ENCODE data around the gene AMPH.
"Not testable (repeated sequence)": the region's sequence is repeated elsewhere in the genome, so short reads cannot be mapped to it uniquely, and the experiment has no call there.

The AMPH gene

DNA sequence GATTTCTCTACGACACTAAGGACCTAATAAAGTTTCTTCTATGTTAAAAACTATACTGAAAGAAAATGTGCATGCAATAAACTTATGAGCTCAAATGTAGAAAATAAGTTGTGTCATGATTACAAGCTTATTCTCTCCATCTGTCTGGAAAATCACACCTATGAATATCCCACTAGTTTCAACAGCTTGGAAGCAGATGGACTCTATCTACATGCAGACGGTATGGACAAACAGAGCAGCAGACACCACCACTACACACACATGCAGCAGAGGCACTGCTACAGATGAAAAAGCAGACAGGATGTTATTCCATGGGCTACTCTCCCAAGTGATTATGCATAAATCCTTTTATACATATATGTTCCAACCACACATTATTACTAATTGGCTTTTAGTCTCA lies 234.3 kb downstream of the AMPH start:
- no peak for DNase-seq (ENCODE audit: low read depth)

DNA sequence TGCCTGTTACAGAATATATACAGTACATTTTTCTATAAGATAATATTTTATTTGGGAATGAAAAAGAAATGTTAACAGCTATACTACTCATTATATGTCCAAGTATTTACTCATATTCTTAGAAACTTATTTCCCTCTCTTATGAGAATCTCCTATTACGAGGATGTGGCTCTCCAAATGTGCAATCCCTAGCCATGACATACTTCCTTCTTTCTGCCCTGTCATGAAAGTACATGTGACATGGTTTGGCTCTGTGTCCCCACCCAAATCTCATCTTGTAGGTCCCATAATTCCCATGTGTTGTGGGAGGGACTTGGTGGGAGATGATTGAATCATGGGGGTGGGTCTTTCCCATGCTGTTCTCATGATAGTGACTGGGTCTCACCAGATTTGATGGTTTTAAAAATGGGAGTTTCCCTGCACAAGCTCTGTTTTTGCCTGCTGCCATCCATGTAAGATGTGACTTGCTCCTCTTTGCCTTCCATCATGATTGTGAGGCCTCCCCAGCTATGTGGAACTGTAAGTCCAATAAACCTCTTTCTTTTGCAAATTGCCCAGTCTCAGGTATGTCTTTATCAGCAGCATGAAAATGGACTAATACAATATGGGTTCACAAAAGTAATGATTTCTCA lies 235.1 kb downstream of the AMPH start:
- DNase-seq (ENCODE audit: low read depth) = not testable (repeated sequence)

DNA sequence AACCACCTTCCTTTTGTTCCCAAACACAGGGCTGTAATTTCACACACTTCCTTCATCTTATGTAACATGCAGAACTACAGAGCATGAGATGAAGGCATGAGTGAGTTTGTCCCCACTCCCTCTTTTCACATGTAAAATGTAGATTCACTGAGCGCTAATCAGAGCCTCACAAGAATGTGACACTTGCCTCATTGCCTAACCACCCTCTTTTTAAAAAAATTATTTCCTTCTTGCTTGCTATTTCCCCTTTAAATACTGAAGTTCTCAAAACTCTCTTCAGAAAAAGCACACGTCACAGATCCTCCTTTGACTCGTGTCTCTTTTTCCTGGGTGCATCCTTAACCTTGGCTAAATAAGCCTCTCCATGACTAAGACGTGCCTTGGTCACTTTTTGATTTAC lies 236.5 kb downstream of the AMPH start:
- no peak for DNase-seq (ENCODE audit: low read depth)

DNA sequence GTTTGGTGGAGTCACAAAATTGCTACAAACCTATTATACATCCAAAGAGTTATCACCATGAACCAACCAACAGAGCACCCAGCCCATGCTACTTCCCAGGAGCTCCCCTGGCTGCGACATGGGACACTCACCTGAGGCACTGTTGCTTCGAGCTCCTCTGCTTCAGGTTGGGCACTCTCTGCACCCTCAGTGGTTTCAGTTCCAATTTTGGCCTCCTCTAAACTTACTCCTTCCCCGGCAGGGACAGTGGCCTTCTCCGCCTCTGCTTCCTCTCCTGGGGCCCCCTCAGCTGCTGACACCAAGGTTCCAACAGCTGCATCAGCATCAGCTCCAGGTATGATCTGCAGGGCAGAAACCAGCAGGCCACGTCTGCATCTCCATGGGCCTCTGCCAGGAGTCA lies 237.3 kb downstream of the AMPH start:
- DNase-seq (ENCODE audit: low read depth) = no peak

DNA sequence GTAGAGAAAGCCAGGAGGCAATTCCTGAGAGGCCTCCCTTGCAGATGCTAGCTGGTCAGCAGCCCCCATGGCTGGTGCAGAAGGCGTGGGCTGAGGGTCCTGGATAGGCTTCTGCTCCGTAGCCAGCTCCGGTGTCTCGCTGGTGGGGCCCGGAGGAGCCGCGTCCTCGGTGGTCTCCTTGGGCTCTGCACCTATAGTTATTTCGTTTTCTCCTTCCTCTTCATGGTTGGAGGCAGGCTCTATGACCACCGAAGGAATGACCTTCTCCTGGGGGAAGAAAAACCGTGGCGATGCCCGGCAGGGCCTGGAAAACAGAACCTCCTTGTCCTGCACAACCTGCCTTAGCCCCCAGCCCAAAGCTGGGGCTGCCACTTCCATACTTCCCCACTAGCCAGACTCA lies 239.4 kb downstream of the AMPH start:
- no peak for DNase-seq (ENCODE audit: low read depth)

DNA sequence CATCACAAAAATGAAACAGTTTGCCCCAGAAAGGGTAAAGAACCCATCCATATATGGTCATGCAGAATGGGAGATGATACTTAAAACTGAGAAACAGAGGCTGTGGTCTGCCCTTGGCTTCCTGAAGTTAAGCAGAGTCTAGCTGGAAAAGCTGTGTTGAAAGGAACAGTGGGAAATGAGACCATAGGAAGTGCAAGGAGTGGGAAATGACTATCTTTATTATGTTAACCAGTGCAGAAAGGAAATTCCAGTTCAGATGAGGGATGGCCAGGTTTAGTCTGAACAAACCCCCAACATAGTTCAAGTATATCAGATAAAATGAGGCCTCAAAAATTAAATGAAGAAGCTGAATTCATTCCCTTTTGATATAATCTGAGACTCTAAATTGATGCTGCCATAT lies 245.5 kb downstream of the AMPH start:
- DNase-seq (ENCODE audit: low read depth) = no peak

DNA sequence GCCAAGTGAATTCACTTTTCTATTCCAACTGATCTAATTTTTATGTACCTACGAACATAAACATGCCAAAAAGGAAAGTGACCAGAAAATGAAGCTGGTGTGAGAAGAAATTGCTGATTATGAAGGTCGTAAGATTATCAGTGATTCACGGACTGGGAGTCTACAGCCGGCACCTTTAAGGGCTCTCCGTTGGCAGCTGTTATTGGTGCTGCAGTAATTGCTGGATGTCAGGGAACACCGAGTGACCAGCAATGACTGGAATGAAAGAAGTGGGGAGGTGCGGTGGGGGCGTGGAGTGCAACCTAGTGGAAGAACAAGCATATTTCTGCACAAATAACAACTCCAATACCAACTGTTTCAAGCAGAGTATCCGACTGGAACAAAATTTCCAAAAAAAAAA lies 247.9 kb downstream of the AMPH start:
- no peak for DNase-seq (ENCODE audit: low read depth)

DNA sequence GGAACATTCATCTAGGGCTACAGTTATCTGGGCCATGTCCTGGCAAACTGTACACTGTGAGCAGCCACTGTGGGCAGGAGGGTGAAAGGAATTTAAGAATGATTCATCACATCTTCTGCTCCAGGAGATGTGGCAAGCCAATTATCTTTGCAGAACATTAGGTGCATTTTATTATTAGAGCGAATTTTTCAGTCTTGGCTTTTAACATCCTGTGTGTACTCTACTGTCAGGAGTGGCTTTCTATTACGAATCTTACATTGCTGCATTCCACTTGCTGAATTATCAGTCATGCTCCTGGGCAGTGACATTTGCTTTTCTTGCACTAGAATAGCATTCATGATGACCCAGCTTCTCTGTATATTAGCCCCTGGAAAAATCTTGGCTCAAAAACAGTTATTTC lies 248.5 kb downstream of the AMPH start:
- DNase-seq (ENCODE audit: low read depth) = no peak

DNA sequence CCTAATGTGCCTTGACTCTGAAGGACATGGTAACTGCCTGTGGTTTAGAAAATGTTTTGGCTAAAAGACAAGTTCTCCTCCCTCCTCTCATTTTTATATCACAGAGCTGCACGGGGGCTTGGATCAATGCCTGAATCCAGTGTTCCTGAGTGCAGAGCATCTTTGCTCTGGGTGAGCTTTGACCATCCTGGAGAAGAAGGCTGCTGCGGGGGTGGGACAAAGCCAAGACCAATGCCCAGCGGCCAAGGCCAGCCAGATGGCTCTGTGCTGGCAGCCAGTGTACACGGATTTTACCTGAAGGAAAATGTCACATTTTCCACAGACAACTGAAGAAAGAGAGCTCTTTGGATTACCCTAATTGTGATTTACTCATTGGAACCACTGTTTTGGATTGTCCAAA lies 255.7 kb downstream of the AMPH start:
- no peak for DNase-seq (ENCODE audit: low read depth)

DNA sequence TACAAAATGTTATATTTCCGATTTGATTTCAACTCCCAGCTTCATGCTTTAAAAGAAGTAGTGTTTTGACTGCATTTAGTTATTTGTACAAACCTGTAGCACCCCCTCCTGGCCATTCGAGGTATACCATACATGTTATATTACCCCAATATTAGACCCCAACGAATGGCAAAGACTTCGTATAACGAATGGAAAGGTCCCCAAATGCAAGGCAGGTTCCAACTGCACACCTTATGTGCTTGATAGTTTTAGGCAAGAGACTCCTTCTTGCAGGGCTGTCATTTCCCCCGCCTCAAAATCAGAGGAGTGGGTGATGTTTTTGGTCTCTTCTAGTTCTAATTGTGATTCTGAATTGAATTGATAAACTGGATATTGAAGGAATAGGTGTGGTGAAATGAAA lies 256.7 kb downstream of the AMPH start:
- DNase-seq (ENCODE audit: low read depth) = no peak

DNA sequence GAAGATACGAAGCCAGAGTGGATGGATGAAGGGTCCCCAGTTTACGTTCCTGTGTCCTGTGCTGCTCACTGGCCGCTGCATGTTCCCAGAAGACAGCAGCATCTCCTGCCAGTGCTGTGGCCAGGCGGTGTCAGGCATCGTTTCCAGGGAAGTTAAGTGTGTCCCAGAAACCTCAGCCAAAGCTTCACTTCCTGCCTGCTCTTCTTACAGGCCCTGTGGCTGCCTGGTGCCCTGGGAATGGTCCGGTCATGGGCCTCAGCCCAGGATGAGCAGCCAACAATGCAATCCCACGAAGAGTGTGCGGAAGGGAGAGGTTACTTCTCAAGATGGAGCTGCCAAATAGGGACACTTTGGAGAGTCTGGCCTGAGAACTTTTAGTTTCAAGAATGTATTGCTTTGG lies 258.0 kb downstream of the AMPH start:
- DNase-seq (ENCODE audit: low read depth) = no peak

DNA sequence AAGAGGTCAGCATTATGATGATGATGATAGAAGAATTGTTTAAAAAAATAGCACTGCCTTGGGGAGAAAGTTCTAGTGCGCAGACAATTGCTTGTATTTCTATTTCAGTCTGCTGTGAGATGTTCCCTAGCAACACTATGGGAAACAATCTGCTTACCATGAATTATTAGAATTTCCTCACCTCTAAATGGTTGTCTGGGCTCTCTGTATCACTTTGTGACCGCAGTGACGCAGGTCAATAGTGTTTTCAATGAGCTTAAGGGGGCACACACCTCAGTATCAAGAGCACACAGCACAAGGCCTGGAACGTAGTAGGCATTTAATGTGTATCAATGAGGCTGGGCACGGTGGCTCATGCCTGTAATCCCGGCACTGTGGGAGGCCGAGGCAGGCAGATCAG lies 258.9 kb downstream of the AMPH start:
- no peak for DNase-seq (ENCODE audit: low read depth)

DNA sequence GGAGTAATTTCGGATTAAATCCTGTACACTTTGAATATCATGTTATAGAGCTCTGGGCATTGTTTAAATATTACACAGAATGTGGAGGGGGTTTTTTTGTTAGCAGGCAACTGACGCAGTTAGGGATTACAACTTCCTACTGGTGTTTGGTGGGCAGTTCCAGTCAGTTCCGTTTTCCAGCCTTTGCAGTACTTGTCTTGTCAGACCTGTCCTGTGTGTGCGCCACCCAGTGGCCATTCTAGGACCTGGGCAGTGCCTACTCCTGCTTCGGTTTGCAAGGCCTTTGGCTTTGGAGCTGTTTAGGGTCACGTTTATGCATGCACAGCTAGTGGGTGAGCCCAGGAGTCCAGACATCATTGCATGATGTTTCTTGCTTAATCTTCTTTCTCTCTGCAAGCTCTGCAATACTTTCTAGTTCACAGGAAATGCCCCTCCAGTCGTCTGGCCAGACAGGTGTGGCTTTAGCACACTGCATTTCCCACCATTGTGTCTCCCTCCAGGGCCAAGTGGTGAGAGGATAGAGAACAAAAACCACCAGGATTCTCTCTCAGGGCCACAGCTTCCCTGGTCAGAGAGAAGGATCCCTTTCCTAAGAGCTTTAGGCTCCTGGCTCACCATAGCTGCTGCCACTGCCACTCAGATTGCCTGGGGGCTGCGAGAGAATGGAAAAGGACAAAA lies 261.2 kb downstream of the AMPH start:
- DNase-seq (ENCODE audit: low read depth) = peak; percentile 77

DNA sequence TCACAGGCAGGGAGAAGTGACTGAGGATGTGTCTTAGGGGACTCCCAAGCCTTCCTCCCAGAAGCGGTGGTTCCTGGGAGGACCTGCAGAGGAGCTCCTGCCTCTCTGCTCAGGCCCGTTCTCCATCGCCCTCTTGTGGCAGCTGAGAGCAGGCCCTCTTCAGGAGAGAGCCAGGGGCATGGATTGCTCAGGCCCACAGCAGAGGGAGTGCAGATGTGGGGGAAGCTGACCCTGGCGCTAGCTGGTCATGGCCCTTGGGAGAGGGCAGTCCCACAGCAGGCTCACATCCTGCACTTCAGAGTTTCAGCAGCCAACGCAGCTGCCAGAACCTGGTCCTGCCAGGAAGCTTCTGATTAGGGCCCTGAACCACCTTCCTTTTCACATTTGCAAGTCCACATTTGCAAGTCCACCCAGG lies 263.0 kb downstream of the AMPH start:
- DNase-seq (ENCODE audit: low read depth) = peak; percentile 73

DNA sequence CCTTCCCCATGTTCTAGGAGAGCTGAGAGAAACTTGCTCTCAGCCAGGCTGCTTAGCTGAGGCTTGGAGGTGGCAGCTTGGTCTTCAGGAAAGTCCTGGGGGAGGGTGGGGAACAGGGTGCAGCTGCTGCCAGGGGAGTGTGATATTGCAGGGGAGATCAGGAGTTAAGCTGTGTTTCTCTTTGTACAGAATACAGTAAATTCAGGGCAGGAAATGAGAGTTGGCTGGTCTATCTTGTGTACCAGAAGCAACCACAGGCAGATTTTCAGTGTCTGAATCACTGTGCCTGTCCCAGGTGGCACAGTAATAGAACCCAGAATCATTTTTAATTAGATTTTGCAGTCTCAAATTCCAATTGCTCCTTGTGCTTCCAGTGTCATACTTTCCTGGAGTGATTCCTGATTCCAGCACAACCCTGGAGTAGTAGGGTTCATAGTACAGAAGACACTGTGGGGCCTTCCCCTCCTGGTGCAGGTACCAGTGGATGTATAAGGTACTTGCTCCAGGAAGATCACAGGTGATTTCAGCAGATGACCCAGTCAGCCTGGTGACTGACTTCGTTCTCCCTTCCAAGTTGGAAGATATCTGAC lies 263.8 kb downstream of the AMPH start:
- DNase-seq (ENCODE audit: low read depth) = no peak

DNA sequence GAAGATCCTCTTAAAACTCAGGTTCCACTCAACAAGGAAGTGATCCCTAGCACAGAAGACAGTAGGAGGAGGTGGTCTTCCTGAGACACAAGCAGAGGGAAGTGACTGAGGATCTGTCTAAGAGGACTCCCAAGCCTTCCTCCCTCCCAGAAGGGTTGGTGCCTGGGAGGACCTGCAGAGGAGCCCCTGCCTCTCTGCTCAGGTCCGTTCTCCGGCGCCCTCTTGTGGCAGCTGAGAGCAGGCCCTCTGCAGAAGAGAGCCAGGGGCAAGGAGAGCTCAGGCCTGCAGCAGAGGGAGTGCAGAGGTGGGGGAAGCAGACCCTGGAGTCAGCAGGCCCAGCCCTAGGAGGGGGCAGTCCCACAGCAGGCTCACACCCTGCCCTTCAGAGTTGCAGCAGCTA lies 267.8 kb downstream of the AMPH start:
- DNase-seq (ENCODE audit: low read depth) = peak; percentile 65

DNA sequence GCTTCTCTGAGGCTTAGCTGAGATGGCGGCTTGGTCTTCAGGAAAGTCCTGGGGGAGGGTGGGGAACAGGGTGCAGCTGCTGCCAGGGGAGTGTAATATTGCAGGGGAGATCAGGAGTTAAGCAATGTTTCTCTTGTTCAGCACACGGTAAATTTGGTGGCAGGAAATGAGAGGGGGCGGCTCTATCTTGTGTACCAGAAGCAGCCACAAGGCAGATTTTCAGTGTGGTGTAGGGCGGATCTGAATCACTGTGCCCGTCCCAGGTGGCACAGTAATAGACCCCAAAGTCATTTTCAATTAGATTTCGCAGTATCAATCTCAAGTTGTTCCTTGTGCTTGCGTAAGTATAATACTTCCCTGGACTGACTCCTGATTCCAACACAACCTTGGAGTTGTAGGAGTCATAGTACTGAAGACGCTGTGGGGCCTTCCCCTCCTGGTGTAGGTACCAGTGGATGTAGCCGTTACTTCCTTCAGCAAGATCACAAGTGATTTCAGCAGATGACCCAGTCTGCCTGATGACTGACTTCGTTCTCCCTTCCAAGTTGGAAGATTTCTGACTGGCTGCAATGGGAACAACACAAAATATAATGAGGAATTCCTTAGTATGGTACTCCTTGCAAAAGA lies 268.4 kb downstream of the AMPH start:
- DNase-seq (ENCODE audit: low read depth) = not testable (repeated sequence)

DNA sequence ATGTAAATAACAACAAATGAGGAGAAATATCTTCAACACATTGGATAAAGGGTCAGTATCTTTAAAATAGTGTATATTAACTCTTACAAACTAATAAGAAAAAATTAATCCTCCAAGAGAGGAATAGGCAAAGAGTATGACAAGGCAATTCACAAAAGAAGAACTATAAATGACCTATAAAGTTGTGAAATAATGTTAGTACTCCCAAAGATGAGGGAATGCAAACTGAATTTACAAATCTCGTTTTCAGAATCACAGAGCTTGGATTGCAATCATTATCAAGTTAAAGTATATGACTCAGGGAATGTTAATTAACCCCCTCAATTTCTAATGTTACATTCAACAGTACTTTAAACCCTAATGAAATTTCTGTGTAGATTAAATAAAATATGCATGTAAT lies 270.4 kb downstream of the AMPH start:
- DNase-seq (ENCODE audit: low read depth) = no peak

DNA sequence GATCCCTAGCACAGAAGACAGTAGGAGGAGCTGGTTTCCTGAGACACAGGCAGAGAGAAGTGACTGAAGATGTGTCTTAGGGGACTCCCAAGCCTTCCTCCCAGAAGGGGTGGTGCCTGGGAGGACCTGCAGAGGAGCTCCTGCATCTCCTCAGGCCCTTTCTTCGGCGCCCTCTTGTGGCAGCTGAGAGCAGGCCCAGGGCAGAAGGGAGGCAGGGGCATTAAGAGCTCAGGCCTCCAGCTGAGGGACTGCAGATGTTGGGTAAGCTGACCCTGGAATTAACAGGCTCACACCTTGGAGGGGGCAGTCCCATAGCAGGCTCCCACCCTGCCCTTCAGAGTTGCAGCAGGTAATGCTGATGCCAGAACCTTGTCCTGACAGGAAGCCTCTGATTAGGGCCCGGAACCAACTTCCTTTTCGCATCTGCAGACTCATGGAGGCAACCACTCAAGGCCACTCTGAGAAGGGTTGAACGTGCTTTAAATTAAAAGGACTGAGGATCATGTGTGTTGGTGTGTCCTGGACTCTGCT lies 272.0 kb downstream of the AMPH start:
- DNase-seq (ENCODE audit: low read depth) = peak; percentile 77

DNA sequence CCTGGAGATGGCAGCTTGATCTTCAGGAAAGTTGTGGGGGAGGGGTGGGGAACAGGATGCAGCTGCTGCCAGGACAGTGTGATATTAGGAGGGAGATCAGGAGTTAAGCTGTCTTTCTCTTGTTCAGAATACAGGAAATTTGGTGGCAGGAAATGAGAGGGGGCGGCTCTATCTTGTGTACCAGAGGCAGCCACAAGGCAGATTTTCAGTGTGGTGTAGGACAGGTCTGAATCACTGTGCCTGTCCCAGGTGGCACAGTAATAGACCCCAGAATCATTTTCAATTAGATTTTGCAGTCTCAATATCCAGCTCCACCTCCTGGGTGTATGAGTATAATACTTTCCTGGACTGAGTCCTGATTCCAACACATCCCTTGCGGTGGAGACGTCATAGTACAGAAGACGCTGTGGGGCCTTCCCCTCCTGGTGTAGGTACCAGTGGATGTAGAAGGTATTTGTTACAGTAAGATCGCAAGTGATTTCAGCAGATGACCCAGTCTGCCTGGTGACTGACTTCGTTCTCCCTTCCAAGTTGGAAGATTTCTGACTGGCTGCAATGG lies 272.8 kb downstream of the AMPH start:
- not testable (repeated sequence) for DNase-seq (ENCODE audit: low read depth)

DNA sequence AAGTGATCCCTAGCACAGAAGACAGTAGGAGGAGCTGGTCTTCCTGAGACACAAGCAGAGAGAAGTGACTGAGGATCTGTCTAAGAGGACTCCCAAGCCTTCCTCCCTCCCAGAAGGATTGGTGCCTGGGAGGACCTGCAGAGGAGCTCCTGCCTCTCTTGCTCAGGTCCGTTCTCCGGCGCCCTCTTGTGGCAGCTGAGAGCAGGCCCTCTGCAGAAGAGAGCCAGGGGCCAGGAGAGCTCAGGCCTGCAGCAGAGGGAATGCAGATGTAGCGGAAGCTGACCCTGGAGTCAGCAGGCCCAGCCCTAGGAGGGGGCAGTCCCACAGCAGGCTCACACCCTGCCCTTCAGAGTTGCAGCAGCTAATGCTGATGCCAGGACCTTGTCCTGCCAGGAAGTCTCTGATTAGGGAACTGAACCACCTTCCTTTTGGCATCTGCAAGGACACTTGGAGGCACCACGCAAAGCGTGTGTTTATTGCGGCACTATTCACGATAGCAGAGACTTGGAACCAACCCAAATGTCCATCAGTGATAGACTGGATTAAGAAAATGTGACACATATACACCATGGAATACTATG lies 276.8 kb downstream of the AMPH start:
- not testable (repeated sequence) for DNase-seq (ENCODE audit: low read depth)

DNA sequence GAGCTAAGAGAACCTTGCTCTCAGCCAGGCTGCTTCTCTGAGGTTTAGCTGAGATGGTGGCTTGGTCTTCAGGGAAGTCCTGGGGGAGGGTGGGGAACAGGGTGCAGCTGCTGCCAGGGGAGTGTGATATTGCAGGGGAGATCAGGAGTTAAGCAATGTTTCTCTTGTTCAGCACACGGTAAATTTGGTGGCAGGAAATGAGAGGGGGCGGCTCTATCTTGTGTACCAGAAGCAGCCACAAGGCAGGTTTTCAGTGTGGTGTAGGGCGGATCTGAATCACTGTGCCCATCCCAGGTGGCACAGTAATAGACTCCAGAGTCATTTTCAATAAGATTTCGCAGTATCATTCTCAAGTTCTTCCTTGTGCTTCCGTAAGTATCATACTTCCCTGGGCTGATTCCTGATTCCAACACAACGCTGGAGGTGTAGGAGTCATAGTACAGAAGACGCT lies 277.7 kb downstream of the AMPH start:
- DNase-seq (ENCODE audit: low read depth) = not testable (repeated sequence)

Measured in activated T-cell treated with anti-CD3 and anti-CD28 coated beads for 48 hours (primary cell).